Panc1 (cell line): ENCODE measurements around the gene MACROD2.

Experiments used
- TCF7L2 ChIP-seq: IDR thresholded peaks from 2 replicates; pipeline ENCODE4 v1.6.1; 2011; ENCODE audit warnings: mild to moderate bottlenecking, low read depth, low read length, inconsistent platforms
- TF ChIP-seq, protein P1 (sequence below): fragments of 450-650 bp; IDR thresholded peaks from 2 replicates; pipeline ENCODE4 v1.5.1; 2017; ENCODE audit warnings: mild to moderate bottlenecking

DNA sequence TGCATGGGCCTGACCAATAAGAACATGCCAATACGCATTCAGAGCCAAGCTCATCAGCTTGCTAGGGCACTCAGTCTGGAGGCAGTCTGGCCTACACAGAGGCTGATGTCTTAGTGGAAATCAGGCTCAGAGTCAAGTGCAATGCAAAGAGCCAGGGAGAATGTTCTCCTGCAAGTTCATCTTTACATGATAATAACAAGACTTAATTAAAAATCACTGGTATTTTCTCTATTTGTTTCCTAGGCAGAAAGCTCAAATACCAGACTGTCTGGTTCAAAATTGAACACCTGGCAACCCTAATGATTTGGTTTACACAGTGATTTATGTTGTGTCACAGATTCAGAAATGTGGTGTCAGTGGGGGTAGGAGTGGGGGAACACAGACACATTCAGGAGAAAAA is 1031.4 kb downstream of the MACROD2 start:
- TF ChIP-seq, protein P1, sequence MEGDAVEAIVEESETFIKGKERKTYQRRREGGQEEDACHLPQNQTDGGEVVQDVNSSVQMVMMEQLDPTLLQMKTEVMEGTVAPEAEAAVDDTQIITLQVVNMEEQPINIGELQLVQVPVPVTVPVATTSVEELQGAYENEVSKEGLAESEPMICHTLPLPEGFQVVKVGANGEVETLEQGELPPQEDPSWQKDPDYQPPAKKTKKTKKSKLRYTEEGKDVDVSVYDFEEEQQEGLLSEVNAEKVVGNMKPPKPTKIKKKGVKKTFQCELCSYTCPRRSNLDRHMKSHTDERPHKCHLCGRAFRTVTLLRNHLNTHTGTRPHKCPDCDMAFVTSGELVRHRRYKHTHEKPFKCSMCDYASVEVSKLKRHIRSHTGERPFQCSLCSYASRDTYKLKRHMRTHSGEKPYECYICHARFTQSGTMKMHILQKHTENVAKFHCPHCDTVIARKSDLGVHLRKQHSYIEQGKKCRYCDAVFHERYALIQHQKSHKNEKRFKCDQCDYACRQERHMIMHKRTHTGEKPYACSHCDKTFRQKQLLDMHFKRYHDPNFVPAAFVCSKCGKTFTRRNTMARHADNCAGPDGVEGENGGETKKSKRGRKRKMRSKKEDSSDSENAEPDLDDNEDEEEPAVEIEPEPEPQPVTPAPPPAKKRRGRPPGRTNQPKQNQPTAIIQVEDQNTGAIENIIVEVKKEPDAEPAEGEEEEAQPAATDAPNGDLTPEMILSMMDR: no peak
- TF ChIP-seq TCF7L2: no peak
